Testis (tissue), 3 donors: ENCODE measurements around the gene HOXD11. TPM values are rescaled to one million over a fixed set of nuclear protein-coding genes. Genes with fewer than 3 reads are reported as not detected.
A peak's percentile ranks its signal among the peaks of the same experiment; 100 is the strongest.

Source experiments
- DNase-seq: peaks from one replicate; pipeline ENCODE4 v3.0.0-alpha.2; 2019
- H3K27ac ChIP-seq, 2 donors: fragments of 200-600 bp; sonication (generic); one replicate each; pipeline ENCODE4 v1.5.1; 2019
- H3K27me3 ChIP-seq: fragments of 200-600 bp; sonication (generic); one replicate; pipeline ENCODE4 v1.5.1; 2019
- H3K36me3 ChIP-seq: fragments of 200-600 bp; sonication (generic); one replicate; pipeline ENCODE4 v1.5.1; 2017; ENCODE audit warnings: low read depth; ENCODE audit errors: missing control alignments
- H3K4me1 ChIP-seq: fragments of 200-600 bp; sonication (generic); one replicate; pipeline ENCODE4 v1.5.1; 2019
- H3K4me3 ChIP-seq, 2 donors: fragments of 200-600 bp; sonication (generic); one replicate each; pipeline ENCODE4 v1.5.1; 2017 to 2019
- H3K9me3 ChIP-seq: fragments of 200-600 bp; sonication (generic); one replicate; pipeline ENCODE4 v1.5.1; 2017
- CTCF ChIP-seq, 3 experiments: fragments of 450-650 bp in 2 of 3; fragments of 200-600 bp in 1 of 3; sonication (generic) in 1 of 3; IDR thresholded peaks; one replicate each; pipeline ENCODE4 v1.5.1; 2016 to 2019; ENCODE audit warnings: antibody characterized with exemption in 3 of 3, mild to moderate bottlenecking in 2 of 3, moderate library complexity in 1 of 3
- POLR2A ChIP-seq: fragments of 450-650 bp; IDR thresholded peaks from one replicate; pipeline ENCODE4 v1.6.1; 2017; ENCODE audit warnings: antibody characterized with exemption, mild to moderate bottlenecking, moderate library complexity
- WGBS, 2 donors: methylation state at CpG; one replicate each; pipeline ENCODE4 v1.1.5; 2018; 5-methylcytosine and 5-hydroxymethylcytosine counted together
- intact Hi-C: fragments of 100-400 bp; cut with DNase I; formaldehyde crosslinking; loops from one replicate; pipeline ENCODE4 v1.15.1; 2023; ENCODE audit warnings: low total_unique reads
- polyA plus RNA-seq: library from polyadenylated mRNA; stranded (reverse); fragments of 350-450 nt; fragmentation: Illumina TruSeq; extraction: RNeasy Lipid Tissue Mini Kit (QIAGEN cat#74804); gene quantifications from one replicate; pipeline ENCODE4 v1.2.3, GENCODE V29; 2014; ENCODE audit warnings: low read depth, low replicate concordance; ENCODE audit not compliant: insufficient read depth
- total RNA-seq, 2 donors: library from RNA; depleted of rRNA; stranded (reverse); fragments of >200 nt; gene quantifications; one replicate each; pipeline ENCODE4 v1.2.3, GENCODE V29; 2016

Gene HOXD11
- total and polyA plus RNA-seq, 3 donors from 2014 or later, result 0.29 to 1.7 (median 0.62) TPM

- H3K27ac ChIP-seq, result no peak overlapping the region
- no peaks in the 10 kb centered on the region for H3K36me3 ChIP-seq
- H3K4me3 ChIP-seq, result no peak overlapping the region
- TF ChIP-seq CTCF (IDR thresholded peaks at IDR 0.05), result no peak
- no peak for TF ChIP-seq POLR2A
- no peaks in the 10 kb centered on the region for H3K27me3 ChIP-seq
- H3K4me1 ChIP-seq, result peaks cover 11% of the 10 kb centered on the region
- WGBS, 2 donors, result 10 to 13% methylated on average over 26 of the region's 26 CpGs
- no peak for DNase-seq
- intact Hi-C loops, result loop anchor here (10.0 kb wide), 1 partner anchor 400 kb away; no protein-coding TSS in a partner anchor
- H3K9me3 ChIP-seq, result no peaks in the 10 kb centered on the region
Measured at GRCh38 chr2:176084611-176085119, 22.4 kb upstream of the HOXD11 start.

GRCh38 chr2:176085120-176085788 lies 21.8 kb upstream of the HOXD11 start:
- Histone ChIP-seq H3K4me3 (no peak overlapping the region), H3K27ac (no peak overlapping the region), H3K36me3 (no peaks in the 10 kb centered on the region), H3K4me1 (peaks cover 11% of the 10 kb centered on the region), H3K9me3 (no peaks in the 10 kb centered on the region), H3K27me3 (no peaks in the 10 kb centered on the region)
- no peak for DNase-seq
- intact Hi-C loops, result loop anchor here (10.0 kb wide), 1 partner anchor 400 kb away; no protein-coding TSS in a partner anchor
- TF ChIP-seq POLR2A (no peak), CTCF (IDR thresholded peaks at IDR 0.05) (no peak)
- whole genome bisulfite sequencing, 2 donors, result 8 to 10% methylated on average over 40 of the region's 40 CpGs

- Histone ChIP-seq H3K27ac (no peak overlapping the region), H3K36me3 (no peaks in the 10 kb centered on the region), H3K4me3 (no peak overlapping the region), H3K27me3 (no peaks in the 10 kb centered on the region), H3K9me3 (no peaks in the 10 kb centered on the region), H3K4me1 (peaks cover 11% of the 10 kb centered on the region)
- WGBS, 2 donors, result 5% methylated on average over 21 to 44 of the region's 46 CpGs
- DNase-seq, result peak; percentile 78
- TF ChIP-seq CTCF (IDR thresholded peaks at IDR 0.05) (no peak), POLR2A (no peak)
- intact Hi-C loops, result loop anchor here (10.0 kb wide), 1 partner anchor 401 kb away; no protein-coding TSS in a partner anchor
Measured at GRCh38 chr2:176085861-176086771, 21.0 kb upstream of the HOXD11 start.

DNA sequence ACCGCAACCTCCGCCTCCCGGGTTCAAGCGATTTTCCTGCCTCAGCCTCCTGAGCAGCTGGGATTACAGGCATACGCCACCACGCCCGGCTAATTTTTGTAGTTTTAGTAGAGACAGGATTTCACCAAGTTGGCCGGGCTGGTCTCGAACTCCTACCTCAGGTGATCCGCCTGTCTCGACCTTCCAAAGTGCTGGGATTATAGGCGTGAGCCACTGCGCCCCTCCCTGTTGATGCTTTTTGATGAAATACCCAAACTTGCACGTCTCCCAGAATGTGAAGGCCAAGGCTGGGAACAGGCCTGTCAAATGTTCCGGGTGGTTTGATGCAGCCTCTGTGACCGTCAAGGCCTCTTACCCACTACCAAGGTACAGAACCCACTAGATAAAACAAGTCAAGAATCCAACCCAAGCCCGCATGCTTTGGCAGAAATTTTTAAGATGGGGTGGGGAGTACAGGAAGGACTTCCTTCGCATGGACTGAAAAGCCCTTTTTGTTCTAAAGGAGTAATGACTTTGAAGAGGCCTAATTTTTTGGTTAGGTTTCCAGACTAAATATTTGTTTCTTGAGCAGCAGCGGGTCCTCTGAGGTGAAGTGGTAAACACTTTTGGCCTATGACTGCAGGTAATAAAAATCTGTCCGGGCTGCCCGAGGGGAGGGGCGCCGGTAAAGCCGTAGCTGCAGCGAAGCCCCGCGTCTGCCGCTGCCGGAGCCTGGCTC lies 19.6 kb upstream of the HOXD11 start:
- DNase-seq, result no peak
- peaks cover 11% of the 10 kb centered on the region for H3K4me1 ChIP-seq
- no peak overlapping the region for H3K4me3 ChIP-seq
- TF ChIP-seq POLR2A (no peak), CTCF (IDR thresholded peaks at IDR 0.05) (no peak)
- H3K27ac ChIP-seq, result no peak overlapping the region
- H3K9me3 ChIP-seq, result no peaks in the 10 kb centered on the region
- intact Hi-C loops, result loop anchor here (10.0 kb wide), 1 partner anchor 403 kb away; no protein-coding TSS in a partner anchor
- H3K36me3 ChIP-seq, result no peaks in the 10 kb centered on the region
- 41 to 44% methylated on average over 26 to 29 of the region's 29 CpGs for WGBS, 2 donors
- H3K27me3 ChIP-seq, result no peaks in the 10 kb centered on the region
